Measurements from ENCODE around the gene MPP3.
A peak's percentile ranks its signal among the peaks of the same experiment; 100 is the strongest.

MPP3 gene

GRCh38 chr17:43769426-43769825, 63.5 kb downstream of the MPP3 start:
- no peak for DNase-seq

GRCh38 chr17:43768943-43769342, 64.0 kb downstream of the MPP3 start:
- DNase-seq, result no peak

GRCh38 chr17:43768382-43768781, 64.6 kb downstream of the MPP3 start:
- no peak for DNase-seq

GRCh38 chr17:43767713-43768059, 65.3 kb downstream of the MPP3 start:
- no peak for DNase-seq

- DNase-seq, result no peak
These were observed 65.8 kb downstream of the MPP3 start for GRCh38 chr17:43767053-43767712.

- peak; percentile 59 for DNase-seq
These were observed 66.4 kb downstream of the MPP3 start for GRCh38 chr17:43766413-43767052.

- peak; percentile 94 for DNase-seq
These were observed 72.6 kb downstream of the MPP3 start for GRCh38 chr17:43760254-43760852.

- DNase-seq, result no peak
These were observed 73.1 kb downstream of the MPP3 start for GRCh38 chr17:43759836-43760235.

- DNase-seq, result no peak
These were observed 74.3 kb downstream of the MPP3 start, which contains the start of gene SOST for GRCh38 chr17:43758497-43759174. TSS of gene SOST (minus strand) at chr17:43758791. CDS start at chr17:43758741, 50 bp downstream.

GRCh38 chr17:43758086-43758485, 74.9 kb downstream of the MPP3 start:
- no peak for DNase-seq

GRCh38 chr17:43757171-43757660, 75.7 kb downstream of the MPP3 start:
- no peak for DNase-seq

- DNase-seq, result no peak
These were observed 76.7 kb downstream of the MPP3 start for GRCh38 chr17:43756201-43756600.

- DNase-seq, result no peak
These were observed 77.5 kb downstream of the MPP3 start for GRCh38 chr17:43755389-43755875.

- DNase-seq, result no peak
These were observed 78.0 kb downstream of the MPP3 start for GRCh38 chr17:43754947-43755346.

GRCh38 chr17:43753493-43754129, 79.3 kb downstream of the MPP3 start:
- no peak for DNase-seq
